Thyroid gland (tissue), 4 donors: ENCODE data around the gene KHDC1. TPM values are rescaled to one million over a fixed set of nuclear protein-coding genes. Genes with fewer than 3 reads are reported as not detected.
"Not testable (repeated sequence)": the region's sequence is repeated elsewhere in the genome, so short reads cannot be mapped to it uniquely, and the experiment has no call there.

Source experiments
- DNase-seq, 2 donors: peaks; one replicate each; pipeline ENCODE4 v3.0.0-alpha.2; 2019
- H3K27ac ChIP-seq, 3 donors: fragments of 200-600 bp; sonication (generic); 1 replicate in 2 of 3; 2 replicates in 1 of 3; pipeline ENCODE4 v1.5.1; 2016 to 2019; ENCODE audit warnings: mild to moderate bottlenecking in 1 of 3, moderate library complexity in 1 of 3
- H3K27me3 ChIP-seq: fragments of 200-600 bp; sonication (generic); one replicate; pipeline ENCODE4 v1.5.1; 2019
- H3K36me3 ChIP-seq, 2 donors: fragments of 200-600 bp; sonication (generic); one replicate each; pipeline ENCODE4 v1.5.1; 2016 to 2019
- H3K4me1 ChIP-seq, 2 donors: fragments of 200-600 bp; sonication (generic); one replicate each; pipeline ENCODE4 v1.5.1; 2017 to 2019
- H3K4me3 ChIP-seq, 3 donors: fragments of 200-600 bp; sonication (generic); replicated peaks in 1 of 3; 1 replicate in 2 of 3; 2 replicates in 1 of 3; pipeline ENCODE4 v1.5.1; 2016; ENCODE audit warnings: mild to moderate bottlenecking in 1 of 3
- H3K9me3 ChIP-seq: fragments of 200-600 bp; sonication (generic); one replicate; pipeline ENCODE4 v1.5.1; 2017
- POLR2A ChIP-seq, 2 donors: fragments of 450-650 bp; IDR thresholded peaks; one replicate each; pipeline ENCODE4 v1.6.1; 2017; ENCODE audit warnings: antibody characterized with exemption in 2 of 2, mild to moderate bottlenecking in 2 of 2, moderate library complexity in 1 of 2
- WGBS, 2 donors: methylation state at CpG; one replicate each; pipeline ENCODE4 v1.1.5; 2017; 5-methylcytosine and 5-hydroxymethylcytosine counted together
- intact Hi-C: fragments of 100-400 bp; cut with DNase I; formaldehyde crosslinking; loops from one replicate; pipeline ENCODE4 v1.15.1; 2023
- total RNA-seq, 4 donors: library from RNA; depleted of rRNA; stranded (reverse); fragments of >200 nt; gene quantifications; one replicate each; pipeline ENCODE4 v1.2.3, GENCODE V29; 2016
- TF ChIP-seq, protein P1 (sequence below), 6 experiments: fragments of 200-600 bp in 3 of 6; fragments of 450-650 bp in 3 of 6; sonication (generic) in 3 of 6; IDR thresholded peaks; one replicate each; pipeline ENCODE4 v1.5.1; 2016 to 2019; ENCODE audit warnings: antibody characterized with exemption in 6 of 6, mild to moderate bottlenecking in 2 of 6, inconsistent platforms in 1 of 6, moderate library complexity in 1 of 6

The KHDC1 gene
- total RNA-seq, 4 donors from 2014 or later: 2.1 to 8.4 (median 4.1) TPM

DNA sequence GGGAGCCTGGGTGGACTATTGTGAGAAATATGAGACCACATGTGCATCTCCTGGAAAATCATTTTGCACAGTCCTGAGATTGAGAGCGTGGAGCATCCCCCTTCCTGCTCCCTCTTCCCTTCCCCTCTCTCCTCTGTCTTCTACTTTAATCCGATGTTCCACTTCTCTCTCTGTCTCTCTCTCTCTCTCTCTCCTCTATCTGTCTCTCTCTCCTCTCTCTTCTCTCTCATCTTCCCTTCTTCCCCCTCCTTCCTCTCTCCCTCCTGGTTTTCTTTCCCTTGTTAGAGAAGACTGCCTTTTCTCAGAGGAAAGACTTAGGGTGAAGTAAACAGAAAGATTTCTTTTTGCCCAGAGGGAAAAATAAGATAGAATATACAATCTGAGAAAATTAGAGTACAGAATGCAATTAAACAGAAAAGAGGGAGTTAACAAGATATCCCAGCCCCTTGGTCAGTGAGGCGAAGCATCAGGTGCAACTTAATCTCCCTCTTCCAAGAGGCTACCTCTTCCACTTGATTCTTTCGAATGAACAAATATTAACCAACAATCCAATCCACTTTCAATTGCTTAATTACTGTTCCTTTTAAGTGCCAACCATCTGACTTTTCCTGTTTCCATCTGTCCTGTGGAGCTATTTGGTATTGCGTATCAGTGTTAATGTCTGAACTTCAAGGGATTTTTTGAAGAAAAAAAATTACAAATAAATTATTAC is 14.6 kb downstream of the KHDC1 start:
- no peaks in the 10 kb centered on the region for H3K36me3 ChIP-seq
- H3K4me1 ChIP-seq: no peaks in the 10 kb centered on the region
- no peak overlapping the region for H3K27ac ChIP-seq
- no peak for DNase-seq
- no peak for TF ChIP-seq POLR2A (IDR thresholded peaks at IDR 0.05)
- TF ChIP-seq, protein P1, sequence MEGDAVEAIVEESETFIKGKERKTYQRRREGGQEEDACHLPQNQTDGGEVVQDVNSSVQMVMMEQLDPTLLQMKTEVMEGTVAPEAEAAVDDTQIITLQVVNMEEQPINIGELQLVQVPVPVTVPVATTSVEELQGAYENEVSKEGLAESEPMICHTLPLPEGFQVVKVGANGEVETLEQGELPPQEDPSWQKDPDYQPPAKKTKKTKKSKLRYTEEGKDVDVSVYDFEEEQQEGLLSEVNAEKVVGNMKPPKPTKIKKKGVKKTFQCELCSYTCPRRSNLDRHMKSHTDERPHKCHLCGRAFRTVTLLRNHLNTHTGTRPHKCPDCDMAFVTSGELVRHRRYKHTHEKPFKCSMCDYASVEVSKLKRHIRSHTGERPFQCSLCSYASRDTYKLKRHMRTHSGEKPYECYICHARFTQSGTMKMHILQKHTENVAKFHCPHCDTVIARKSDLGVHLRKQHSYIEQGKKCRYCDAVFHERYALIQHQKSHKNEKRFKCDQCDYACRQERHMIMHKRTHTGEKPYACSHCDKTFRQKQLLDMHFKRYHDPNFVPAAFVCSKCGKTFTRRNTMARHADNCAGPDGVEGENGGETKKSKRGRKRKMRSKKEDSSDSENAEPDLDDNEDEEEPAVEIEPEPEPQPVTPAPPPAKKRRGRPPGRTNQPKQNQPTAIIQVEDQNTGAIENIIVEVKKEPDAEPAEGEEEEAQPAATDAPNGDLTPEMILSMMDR (IDR thresholded peaks at IDR 0.05): no peak
- H3K27me3 ChIP-seq: no peaks in the 10 kb centered on the region
- 54 to 59% methylated on average over 5 of the region's 5 CpGs for WGBS, 2 donors
- intact Hi-C loops: no loop called here
- no peaks in the 10 kb centered on the region for H3K9me3 ChIP-seq
- no peak overlapping the region for H3K4me3 ChIP-seq

DNA sequence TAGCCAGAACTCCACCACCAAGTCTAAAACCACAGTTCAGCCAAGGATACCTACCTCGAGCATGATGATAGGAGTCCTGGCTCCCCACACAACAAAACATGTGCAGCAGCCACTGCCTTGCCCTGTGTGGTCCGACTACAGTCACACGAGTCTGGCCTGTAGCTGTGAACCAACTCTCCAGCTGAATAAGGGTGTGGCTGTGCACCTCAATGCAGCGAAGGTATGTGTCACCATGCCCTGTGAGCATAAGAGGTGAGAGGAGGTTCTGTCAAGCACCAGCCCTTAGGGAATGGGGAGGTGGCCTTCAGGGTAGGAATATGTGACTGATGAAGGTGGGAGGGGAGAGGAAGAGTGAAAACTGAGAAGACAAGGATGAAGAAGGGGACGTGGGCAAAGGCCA is 21.0 kb downstream of the KHDC1 start:
- DNase-seq: no peak
- Histone ChIP-seq H3K9me3 (no peaks in the 10 kb centered on the region), H3K4me3 (no peak overlapping the region), H3K4me1 (no peaks in the 10 kb centered on the region), H3K27me3 (no peaks in the 10 kb centered on the region), H3K27ac (no peak overlapping the region), H3K36me3 (no peaks in the 10 kb centered on the region)
- no peak for TF ChIP-seq POLR2A (IDR thresholded peaks at IDR 0.05)
- 84 to 90% methylated on average over 4 to 5 of the region's 5 CpGs for WGBS, 2 donors
- intact Hi-C loops: no loop called here

DNA sequence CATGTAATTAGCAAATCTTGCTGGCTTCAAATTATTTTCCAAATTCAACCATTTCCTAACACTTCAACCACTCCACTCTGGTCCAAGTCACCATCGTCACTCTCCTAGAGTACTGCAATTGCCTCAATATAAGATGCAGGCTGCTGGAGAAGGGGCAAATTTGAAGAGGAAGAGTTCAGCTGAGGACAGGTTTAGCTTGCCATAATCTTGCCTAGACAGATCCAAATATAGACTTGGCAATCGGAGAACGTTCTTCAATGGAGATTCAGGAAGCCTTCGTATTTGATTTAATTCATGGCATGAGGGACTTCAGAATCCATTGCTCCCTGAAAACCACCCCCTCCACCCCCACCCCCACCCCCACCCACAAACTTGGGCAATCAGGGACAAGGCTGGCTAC is 22.3 kb downstream of the KHDC1 start:
- intact Hi-C loops: no loop called here
- TF ChIP-seq POLR2A (IDR thresholded peaks at IDR 0.05): no peak
- TF ChIP-seq, protein P1 (IDR thresholded peaks at IDR 0.05): no peak
- 86% methylated on average over 4 of the region's 4 CpGs for WGBS, 2 donors

DNA sequence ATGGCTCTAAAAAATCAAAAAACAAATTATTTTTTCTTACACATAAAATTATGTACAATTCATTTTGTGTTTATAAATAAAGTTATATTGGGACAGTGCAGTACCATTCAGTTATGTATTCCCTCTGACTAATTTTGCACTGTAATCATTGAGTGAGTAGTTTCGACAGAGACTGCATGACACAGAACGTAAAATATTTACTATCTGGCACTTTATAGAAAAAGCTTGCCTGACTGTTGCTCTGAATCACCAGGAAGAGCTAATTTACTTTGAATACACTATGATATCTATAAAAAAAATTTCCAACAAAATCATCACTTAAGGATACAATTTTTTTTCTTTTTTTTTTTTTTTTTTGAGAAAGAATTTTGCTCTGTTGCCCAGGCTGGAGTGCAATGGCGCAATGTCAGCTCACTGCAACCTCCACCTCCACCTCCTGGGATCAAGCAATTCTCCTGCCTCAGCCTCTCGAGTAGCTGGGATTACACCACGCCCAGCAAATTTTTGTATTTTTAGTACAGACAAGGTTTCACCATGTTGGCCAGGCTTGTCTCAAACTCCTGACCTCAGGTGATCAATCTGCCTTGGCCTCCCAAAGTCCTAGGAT is 26.7 kb downstream of the KHDC1 start:
- Histone ChIP-seq H3K4me3 (no peak overlapping the region), H3K27ac (no peak overlapping the region), H3K9me3 (no peaks in the 10 kb centered on the region), H3K36me3 (no peaks in the 10 kb centered on the region), H3K27me3 (no peaks in the 10 kb centered on the region), H3K4me1 (no peaks in the 10 kb centered on the region)
- TF ChIP-seq POLR2A (IDR thresholded peaks at IDR 0.05): no peak
- TF ChIP-seq, protein P1 (IDR thresholded peaks at IDR 0.05): no peak
- no peak for DNase-seq
- intact Hi-C loops: no loop called here
- 95 to 98% methylated on average over 5 of the region's 5 CpGs for WGBS, 2 donors

More for the DNA sequence above, 22.3 kb downstream of the KHDC1 start:
- Histone ChIP-seq H3K4me1 (no peaks in the 10 kb centered on the region), H3K4me3 (no peak overlapping the region), H3K9me3 (no peaks in the 10 kb centered on the region), H3K36me3 (no peaks in the 10 kb centered on the region), H3K27ac (no peak overlapping the region), H3K27me3 (no peaks in the 10 kb centered on the region)
- DNase-seq: no peak

DNA sequence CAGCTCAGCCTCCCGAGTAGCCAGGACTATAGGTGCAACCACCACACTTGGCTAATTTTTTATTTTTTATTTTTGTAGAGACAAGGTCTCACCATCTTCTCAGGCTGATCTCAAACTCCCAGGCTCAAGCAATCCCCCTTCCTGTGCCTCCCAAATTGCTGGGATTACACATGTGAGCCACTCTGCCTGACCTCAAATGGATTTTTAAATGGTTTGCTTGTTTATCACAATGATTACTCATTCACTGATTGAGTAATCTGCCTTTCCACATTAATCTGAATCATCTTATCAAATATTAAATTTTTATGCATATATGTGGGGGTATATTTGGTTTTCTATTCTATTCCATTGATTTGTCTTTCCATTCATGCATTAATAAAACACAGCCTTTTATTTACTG is 28.3 kb downstream of the KHDC1 start:
- H3K27me3 ChIP-seq: no peaks in the 10 kb centered on the region
- intact Hi-C loops: no loop called here
- no peaks in the 10 kb centered on the region for H3K4me1 ChIP-seq
- no peaks in the 10 kb centered on the region for H3K36me3 ChIP-seq
- H3K4me3 ChIP-seq: no peak overlapping the region
- TF ChIP-seq POLR2A (IDR thresholded peaks at IDR 0.05): no peak
- TF ChIP-seq, protein P1 (IDR thresholded peaks at IDR 0.05): no peak
- no peak overlapping the region for H3K27ac ChIP-seq
- no peaks in the 10 kb centered on the region for H3K9me3 ChIP-seq
- no peak for DNase-seq
- WGBS, 2 donors: 79 to 93% methylated on average over 1 of the region's 1 CpG

DNA sequence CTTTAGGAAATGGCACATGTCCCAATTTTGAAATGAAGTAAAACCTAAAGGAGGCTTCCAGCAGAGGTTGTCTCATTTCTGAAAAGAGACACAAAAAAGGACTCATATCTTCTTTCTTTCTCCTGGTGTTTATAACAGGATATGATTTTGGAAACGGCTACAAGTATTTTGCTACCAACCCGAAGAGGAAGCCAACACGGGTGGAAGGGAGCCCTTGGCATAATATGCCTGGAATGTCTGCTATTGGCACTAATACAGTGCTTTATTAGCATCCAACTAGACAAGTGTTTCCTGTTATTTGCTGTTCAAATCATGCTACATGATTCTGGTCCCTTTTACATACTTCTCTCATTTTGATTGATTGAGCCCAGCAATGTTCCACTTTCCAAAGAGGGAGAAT is 29.0 kb downstream of the KHDC1 start:
- H3K27me3 ChIP-seq, H3K27ac ChIP-seq, intact Hi-C loops, H3K4me1 ChIP-seq, DNase-seq, H3K9me3 ChIP-seq, H3K4me3 ChIP-seq, H3K36me3 ChIP-seq: not testable (repeated sequence)
- WGBS, 2 donors: 39 to 53% methylated on average over 3 of the region's 3 CpGs
